Neural cell (in vitro differentiated cells): Measurements from ENCODE around the gene ABCB10.

ENCODE experiments used
- CTCF ChIP-seq: fragments of 450-650 bp; IDR thresholded peaks from 2 replicates; pipeline ENCODE4 v1.5.1; 2014; ENCODE audit warnings: antibody characterized with exemption, mild to moderate bottlenecking, moderate library complexity; ENCODE audit not compliant: poor library complexity, severe bottlenecking
- EP300 ChIP-seq: fragments of 450-650 bp; conservative IDR thresholded peaks from 2 replicates; pipeline ENCODE4 v1.6.1; 2014; ENCODE audit warnings: antibody characterized with exemption, mild to moderate bottlenecking, moderate library complexity; ENCODE audit not compliant: poor library complexity, severe bottlenecking
- EZH2 ChIP-seq: fragments of 200-600, 300-800 bp; shearing (Covaris generic), sonication (generic); IDR thresholded peaks from 2 replicates; pipeline ENCODE4 v1.6.1; 2014; ENCODE audit warnings: antibody characterized with exemption, low read length, borderline replicate concordance, mild to moderate bottlenecking; ENCODE audit not compliant: insufficient read depth, poor library complexity, severe bottlenecking
- MXI1 ChIP-seq: fragments of 450-650 bp; conservative IDR thresholded peaks from 2 replicates; pipeline ENCODE4 v1.6.1; 2014; ENCODE audit warnings: antibody characterized with exemption, mild to moderate bottlenecking; ENCODE audit not compliant: poor library complexity, severe bottlenecking
- POLR2AphosphoS5 ChIP-seq: IDR thresholded peaks from 2 replicates; pipeline ENCODE4 v1.6.1; 2012
- RAD21 ChIP-seq: fragments of 450-650 bp; conservative IDR thresholded peaks from 2 replicates; pipeline ENCODE4 v1.6.1; 2014; ENCODE audit warnings: antibody characterized with exemption, mild to moderate bottlenecking, moderate library complexity
- REST ChIP-seq: IDR thresholded peaks from 2 replicates; pipeline ENCODE4 v1.6.1; 2012; ENCODE audit warnings: borderline replicate concordance
- SMC3 ChIP-seq: fragments of 450-650 bp; conservative IDR thresholded peaks from 2 replicates; pipeline ENCODE4 v1.6.1; 2014; ENCODE audit warnings: antibody characterized with exemption, mild to moderate bottlenecking, moderate library complexity; ENCODE audit not compliant: poor library complexity
- TAF1 ChIP-seq: IDR thresholded peaks from 2 replicates; pipeline ENCODE4 v1.6.1; 2012; ENCODE audit warnings: low read depth

DNA sequence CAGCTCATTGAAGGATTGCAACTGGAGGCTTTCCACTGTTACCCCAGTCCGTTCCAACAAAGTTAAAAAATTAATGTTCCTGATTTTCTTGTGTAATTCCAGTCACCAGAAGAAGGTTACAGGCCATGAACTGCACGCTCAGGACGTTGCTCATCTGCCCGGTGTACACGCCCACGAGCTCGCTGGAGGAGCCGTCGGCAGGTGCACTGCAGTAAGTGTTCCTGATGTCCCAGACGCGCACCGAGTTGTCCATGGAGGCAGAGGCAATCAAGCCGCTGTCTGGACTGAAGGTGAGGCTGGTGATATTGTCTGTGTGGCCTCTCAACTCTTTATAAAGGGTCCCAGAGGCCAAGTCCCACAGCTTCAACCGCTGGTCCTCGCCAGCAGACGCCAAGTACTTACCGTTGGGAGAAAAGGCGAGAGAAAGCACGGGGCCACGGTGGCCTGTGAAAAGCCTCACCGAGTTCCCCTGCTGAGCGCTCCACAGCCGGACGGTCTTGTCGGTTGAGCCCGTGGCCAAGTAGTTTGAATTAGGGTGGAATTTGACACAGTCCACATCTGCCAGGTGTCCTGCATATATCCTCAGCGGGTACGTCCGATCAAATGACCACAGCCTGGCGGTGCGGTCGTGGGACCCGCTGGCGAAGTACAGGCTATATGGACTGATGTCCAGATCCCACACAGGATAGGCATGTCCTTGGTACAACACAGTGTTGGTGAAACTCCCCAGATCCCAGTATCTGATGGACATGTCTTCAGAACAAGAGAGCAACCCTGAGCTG is 35.9 kb upstream of the ABCB10 start:
- TF ChIP-seq CTCF (no peak), EZH2 (no peak), TAF1 (no peak), REST (no peak), RAD21 (no peak), POLR2AphosphoS5 (no peak), EP300 (no peak), SMC3 (no peak), MXI1 (no peak)
